Caco-2 (cell line): ENCODE measurements around the gene MXD1. TPM values are rescaled to one million over a fixed set of nuclear protein-coding genes. Genes with fewer than 3 reads are reported as not detected.

ENCODE experiments used
- BruUV-seq: library from RNA; stranded (reverse); fragments of 400-500 nt; replicated peaks from 2 replicates; lab custom pipeline; 2021; lab: Mats Ljungman, UMichigan
- CTCF ChIA-PET: fragments of 300-600 bp; sonication (Branson Sonifier 250); formaldehyde crosslinking; loops from one replicate; lab custom pipeline; 2022; ENCODE audit warnings: antibody characterized with exemption; lab: Charles Lee
- POLR2A ChIA-PET: fragments of 300-600 bp; sonication (Branson Sonifier 250); formaldehyde crosslinking; loops from one replicate; lab custom pipeline; 2022; ENCODE audit warnings: antibody characterized with exemption; lab: Charles Lee
- DNase-seq, 2 experiments: peaks; one replicate each; pipeline versions ENCODE4 v3.0.0 to v3.0.0-alpha.2; 2020 to 2022
- H3K27me3 ChIP-seq: replicated peaks from 2 replicates; pipeline ENCODE4 v1.6.0; 2011; ENCODE audit warnings: low read length; ENCODE audit not compliant: control insufficient read depth, insufficient read depth
- H3K36me3 ChIP-seq: 2 replicates; pipeline ENCODE4 v1.5.1; 2011; ENCODE audit warnings: low read length; ENCODE audit not compliant: control insufficient read depth, insufficient read depth
- H3K4me1 ChIP-seq: fragments of 250-450 bp; sonication (Bioruptor Pico); 2 replicates; pipeline ENCODE4 v1.5.1; 2020; ENCODE audit warnings: mild to moderate bottlenecking
- H3K4me3 ChIP-seq: 2 replicates; pipeline ENCODE4 v1.5.1; 2011; ENCODE audit warnings: low read depth, mild to moderate bottlenecking, control low read depth, low read length
- H3K9me3 ChIP-seq: fragments of 250-450 bp; sonication (Bioruptor Pico); 2 replicates; pipeline ENCODE4 v1.5.1; 2020; ENCODE audit warnings: mild to moderate bottlenecking, moderate library complexity
- H3K27ac Mint-ChIP-seq: one replicate; pipeline ENCODE4 v1.8.0; 2022; ENCODE audit warnings: mixed read lengths; ENCODE audit not compliant: unreplicated experiment
- H3K27me3 Mint-ChIP-seq: one replicate; pipeline ENCODE4 v1.8.0; 2022; ENCODE audit warnings: mixed read lengths; ENCODE audit not compliant: insufficient read depth, unreplicated experiment
- H3K36me3 Mint-ChIP-seq: one replicate; pipeline ENCODE4 v1.8.0; 2022; ENCODE audit warnings: mild to moderate bottlenecking, mixed read lengths; ENCODE audit not compliant: insufficient read depth, unreplicated experiment
- H3K4me1 Mint-ChIP-seq: one replicate; pipeline ENCODE4 v1.8.0; 2022; ENCODE audit warnings: low read depth, mixed read lengths; ENCODE audit not compliant: unreplicated experiment
- H3K4me3 Mint-ChIP-seq: one replicate; pipeline ENCODE4 v1.8.0; 2022; ENCODE audit warnings: mild to moderate bottlenecking, moderate library complexity, mixed read lengths; ENCODE audit not compliant: unreplicated experiment
- H3K9me3 Mint-ChIP-seq: one replicate; pipeline ENCODE4 v1.8.0; 2022; ENCODE audit warnings: mixed read lengths; ENCODE audit not compliant: unreplicated experiment
- CTCF ChIP-seq, 2 experiments: fragments of 200-600 bp in 1 of 2; IDR thresholded peaks; 1 replicate in 1 of 2; 2 replicates in 1 of 2; pipeline versions ENCODE4 v1.5.1 to v1.8.0; 2011 to 2022; ENCODE audit warnings: antibody characterized with exemption in 1 of 2, control low read depth in 1 of 2, inconsistent platforms in 1 of 2, low read depth in 1 of 2, low read length in 1 of 2, mild to moderate bottlenecking in 1 of 2, moderate library complexity in 1 of 2; ENCODE audit not compliant: insufficient read depth in 1 of 2, severe bottlenecking in 1 of 2, unreplicated experiment in 1 of 2
- intact Hi-C: fragments of 100-400 bp; cut with micrococcal nuclease; formaldehyde crosslinking; loops from one replicate; pipeline ENCODE4 v1.10.0; 2022; ENCODE audit not compliant: unreplicated experiment
- total RNA-seq: library from RNA; stranded (reverse); gene quantifications from 2 replicates; pipeline ENCODE4 v1.2.3, GENCODE V29; 2022

Gene MXD1
- total RNA-seq, 1 experiment from 2014 or later = 9.5 TPM

- POLR2A ChIA-PET = no interaction called here
- CTCF ChIA-PET = no interaction called here
- DNase-seq = no peak
- Mint-ChIP-seq H3K4me3 (no peak overlapping the region), H3K27me3 (no peaks in the 10 kb centered on the region), H3K9me3 (no peaks in the 10 kb centered on the region), H3K4me1 (peaks cover 31% of the 10 kb centered on the region), H3K27ac (peak overlapping the region; percentile 72), H3K36me3 (peaks cover 11% of the 10 kb centered on the region)
- TSS peak; percentile 16 for BruUV-seq
- intact Hi-C loops = no loop called here
- Histone ChIP-seq H3K27me3 (no peaks in the 10 kb centered on the region), H3K36me3 (peaks cover 1% of the 10 kb centered on the region; the same call in 1 of the 2 replicates), H3K4me1 (peaks cover 23% of the 10 kb centered on the region), H3K4me3 (no peak overlapping the region), H3K9me3 (no peaks in the 10 kb centered on the region)
- no peak for TF ChIP-seq CTCF (IDR thresholded peaks at IDR 0.05; ENCODE audit: insufficient read depth in 1 of 2, low read depth in 1 of 2, low read length in 1 of 2, severe bottlenecking in 1 of 2, unreplicated experiment in 1 of 2)
Measured at GRCh38 chr2:69931832-69932595, 17.1 kb downstream of the MXD1 start.

GRCh38 chr2:69932596-69932922, 17.6 kb downstream of the MXD1 start:
- Mint-ChIP-seq H3K4me3 (no peak overlapping the region), H3K9me3 (no peaks in the 10 kb centered on the region), H3K36me3 (peaks cover 17% of the 10 kb centered on the region), H3K4me1 (peaks cover 31% of the 10 kb centered on the region), H3K27ac (no peak overlapping the region), H3K27me3 (no peaks in the 10 kb centered on the region)
- Histone ChIP-seq H3K27me3 (no peaks in the 10 kb centered on the region), H3K36me3 (peaks cover 4% of the 10 kb centered on the region), H3K4me1 (peaks cover 23% of the 10 kb centered on the region), H3K9me3 (no peaks in the 10 kb centered on the region), H3K4me3 (no peak overlapping the region)
- intact Hi-C loops = no loop called here
- no peak for TF ChIP-seq CTCF (IDR thresholded peaks at IDR 0.05; ENCODE audit: insufficient read depth in 1 of 2, low read depth in 1 of 2, low read length in 1 of 2, severe bottlenecking in 1 of 2, unreplicated experiment in 1 of 2)
- no TSS peak for BruUV-seq
- no peak for DNase-seq
- POLR2A ChIA-PET = interaction anchor here (2.8 kb wide), 1 partner anchor 18 kb away, joined by 54 read pairs; the partner anchor contains the start of gene MXD1
- CTCF ChIA-PET = no interaction called here

- Histone ChIP-seq H3K36me3 (peaks cover 4% of the 10 kb centered on the region), H3K4me1 (peaks cover 23% of the 10 kb centered on the region), H3K4me3 (no peak overlapping the region), H3K9me3 (no peaks in the 10 kb centered on the region), H3K27me3 (no peaks in the 10 kb centered on the region)
- Mint-ChIP-seq H3K27ac (peak overlapping the region; percentile 82), H3K9me3 (no peaks in the 10 kb centered on the region), H3K4me3 (no peak overlapping the region), H3K27me3 (no peaks in the 10 kb centered on the region), H3K4me1 (peaks cover 31% of the 10 kb centered on the region), H3K36me3 (peaks cover 25% of the 10 kb centered on the region)
- no peak for DNase-seq
- no TSS peak for BruUV-seq
- no peak for TF ChIP-seq CTCF (IDR thresholded peaks at IDR 0.05; ENCODE audit: insufficient read depth in 1 of 2, low read depth in 1 of 2, low read length in 1 of 2, severe bottlenecking in 1 of 2, unreplicated experiment in 1 of 2)
- intact Hi-C loops = no loop called here
- CTCF ChIA-PET = interaction anchor here (1.0 to 2.1 kb wide), 2 partner anchors 19 to 138 kb away, joined by 5 to 16 read pairs; partner anchors contain the start of gene MXD1
- POLR2A ChIA-PET = interaction anchor here (0.5 to 2.8 kb wide), 2 partner anchors 19 to 40 kb away, joined by 3 to 54 read pairs; partner anchors contain the start of genes MXD1 and SNRNP27
Measured at GRCh38 chr2:69933254-69933828, 18.4 kb downstream of the MXD1 start.
